Fibroblast of lung (primary cell): ENCODE data around the gene GPX2. TPM values are rescaled to one million over a fixed set of nuclear protein-coding genes. Genes with fewer than 3 reads are reported as not detected.

ENCODE experiments used
- DNase-seq, 2 donors: peaks; one replicate each; pipeline versions ENCODE4 v3.0.0 to v3.0.0-alpha.2; 2010; ENCODE audit warnings: low read depth in 2 of 2
- H2AFZ ChIP-seq: 2 replicates; pipeline ENCODE4 v1.5.1; 2012; ENCODE audit warnings: low read length, control low read depth, inconsistent platforms
- H3K27ac ChIP-seq: 2 replicates; pipeline ENCODE4 v1.5.1; 2011; ENCODE audit warnings: low read length, control low read depth; ENCODE audit not compliant: insufficient read depth
- H3K27me3 ChIP-seq: 2 replicates; pipeline ENCODE4 v1.5.1; 2011; ENCODE audit warnings: mild to moderate bottlenecking, low read length; ENCODE audit not compliant: control insufficient read depth, insufficient read depth
- H3K36me3 ChIP-seq: 2 replicates; pipeline ENCODE4 v1.5.1; 2011; ENCODE audit warnings: low read length; ENCODE audit not compliant: control insufficient read depth, insufficient read depth
- H3K4me1 ChIP-seq: 2 replicates; pipeline ENCODE4 v1.5.1; 2011; ENCODE audit warnings: low read length; ENCODE audit not compliant: control insufficient read depth, insufficient read depth; ENCODE audit errors: extremely low read depth
- H3K4me2 ChIP-seq: 2 replicates; pipeline ENCODE4 v1.5.1; 2011; ENCODE audit warnings: low read length, control low read depth; ENCODE audit not compliant: insufficient read depth; ENCODE audit errors: extremely low read depth
- H3K4me3 ChIP-seq, 4 experiments: fragments of 200-600 bp in 1 of 4; sonication (generic) in 1 of 4; replicated peaks in 1 of 4; 2 replicates each; pipeline ENCODE4 v1.5.1; 2011 to 2016; ENCODE audit warnings: low read length in 4 of 4, low read depth in 3 of 4, mild to moderate bottlenecking in 3 of 4, control low read depth in 2 of 4, inconsistent platforms in 1 of 4, mixed read lengths in 1 of 4; ENCODE audit not compliant: insufficient read depth in 1 of 4; ENCODE audit errors: control extremely low read depth in 1 of 4
- H3K79me2 ChIP-seq: 2 replicates; pipeline ENCODE4 v1.5.1; 2012; ENCODE audit warnings: mild to moderate bottlenecking, low read length, inconsistent platforms; ENCODE audit not compliant: control insufficient read depth, insufficient read depth
- H3K9ac ChIP-seq: 2 replicates; pipeline ENCODE4 v1.5.1; 2011; ENCODE audit warnings: mild to moderate bottlenecking, low read length, control low read depth; ENCODE audit not compliant: insufficient read depth
- H3K9me3 ChIP-seq: 2 replicates; pipeline ENCODE4 v1.5.1; 2012; ENCODE audit warnings: low read depth, low read length; ENCODE audit not compliant: control insufficient read depth, insufficient read depth
- H4K20me1 ChIP-seq: 2 replicates; pipeline ENCODE4 v1.5.1; 2011; ENCODE audit warnings: low read length; ENCODE audit not compliant: control insufficient read depth, insufficient read depth; ENCODE audit errors: extremely low read depth
- EZH2 ChIP-seq: IDR thresholded peaks from 2 replicates; pipeline ENCODE4 v1.5.1; 2012; ENCODE audit warnings: low read length, control low read depth, mild to moderate bottlenecking; ENCODE audit errors: missing control alignments
- polyA plus RNA-seq, 2 donors: library from polyadenylated mRNA; depleted of rRNA in 1 of 2; stranded (reverse) in 1 of 2; unstranded in 1 of 2; fragments of >200 nt; gene quantifications; 2 replicates each; pipeline ENCODE4 v1.2.1, GENCODE V29; 2011 to 2012; ENCODE audit warnings: missing spikeins in 1 of 2
- total RNA-seq: library from RNA; depleted of rRNA; stranded (reverse); fragments of >200 nt; gene quantifications from 2 replicates; pipeline ENCODE4 v1.2.1, GENCODE V29; 2014
- TF ChIP-seq, protein P1 (sequence below), 2 donors: IDR thresholded peaks in 1 of 2; conservative IDR thresholded peaks in 1 of 2; 1 replicate in 1 of 2; 2 replicates in 1 of 2; pipeline ENCODE4 v1.5.1; 2011 to 2012; ENCODE audit warnings: low read length in 2 of 2, control low read depth in 1 of 2, inconsistent platforms in 1 of 2, low read depth in 1 of 2, mild to moderate bottlenecking in 1 of 2

GPX2 gene
- total and polyA plus RNA-seq, 2 donors (not counting 1 experiment from before 2014, with no cell fraction given): not detected

DNA sequence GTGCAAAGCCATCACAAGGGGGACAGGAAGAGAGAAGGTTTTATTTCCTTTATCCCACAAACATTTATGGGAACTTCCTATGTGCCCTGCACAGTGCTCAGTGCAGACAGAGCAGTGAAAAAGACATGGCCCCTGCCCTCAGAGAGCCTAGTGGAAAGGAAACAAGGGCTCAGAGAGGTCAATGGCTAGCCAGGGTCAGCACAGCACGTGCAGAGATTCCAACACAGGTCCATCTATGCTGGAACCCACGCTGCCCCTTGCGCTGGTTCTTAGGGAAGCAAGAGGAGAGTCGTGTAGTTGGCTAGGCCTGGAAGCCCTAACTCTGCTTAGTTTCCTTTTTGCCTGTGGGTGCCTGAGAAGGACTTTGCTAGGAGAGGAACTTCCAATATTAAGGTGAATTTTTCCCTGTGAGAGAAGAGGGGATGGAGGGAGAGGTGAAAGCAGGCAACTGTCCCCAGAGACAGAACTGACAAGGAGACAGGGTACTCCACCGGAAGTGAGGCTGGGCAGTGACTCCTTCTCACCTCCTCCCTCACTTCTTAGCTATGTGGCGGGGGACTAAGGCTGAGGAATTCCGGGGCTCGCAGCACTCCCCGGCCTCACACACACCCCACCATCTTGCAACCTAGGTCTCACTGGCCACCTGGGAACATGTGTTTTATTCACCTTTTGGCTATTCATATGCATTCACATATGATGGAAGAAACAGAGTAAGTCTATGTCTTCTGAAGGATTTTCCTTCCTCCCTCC is 12.1 kb upstream of the GPX2 start:
- Histone ChIP-seq H3K9ac (no peak overlapping the region), H2AFZ (no peak overlapping the region), H3K27ac (no peak overlapping the region), H3K4me3 (no peak overlapping the region), H3K27me3 (no peaks in the 10 kb centered on the region), H3K79me2 (no peaks in the 10 kb centered on the region), H4K20me1 (peaks cover 1% of the 10 kb centered on the region), H3K4me1 (no peaks in the 10 kb centered on the region), H3K36me3 (no peaks in the 10 kb centered on the region), H3K4me2 (no peak overlapping the region), H3K9me3 (no peaks in the 10 kb centered on the region)
- no peak for DNase-seq
- no peak for TF ChIP-seq EZH2
- TF ChIP-seq, protein P1, sequence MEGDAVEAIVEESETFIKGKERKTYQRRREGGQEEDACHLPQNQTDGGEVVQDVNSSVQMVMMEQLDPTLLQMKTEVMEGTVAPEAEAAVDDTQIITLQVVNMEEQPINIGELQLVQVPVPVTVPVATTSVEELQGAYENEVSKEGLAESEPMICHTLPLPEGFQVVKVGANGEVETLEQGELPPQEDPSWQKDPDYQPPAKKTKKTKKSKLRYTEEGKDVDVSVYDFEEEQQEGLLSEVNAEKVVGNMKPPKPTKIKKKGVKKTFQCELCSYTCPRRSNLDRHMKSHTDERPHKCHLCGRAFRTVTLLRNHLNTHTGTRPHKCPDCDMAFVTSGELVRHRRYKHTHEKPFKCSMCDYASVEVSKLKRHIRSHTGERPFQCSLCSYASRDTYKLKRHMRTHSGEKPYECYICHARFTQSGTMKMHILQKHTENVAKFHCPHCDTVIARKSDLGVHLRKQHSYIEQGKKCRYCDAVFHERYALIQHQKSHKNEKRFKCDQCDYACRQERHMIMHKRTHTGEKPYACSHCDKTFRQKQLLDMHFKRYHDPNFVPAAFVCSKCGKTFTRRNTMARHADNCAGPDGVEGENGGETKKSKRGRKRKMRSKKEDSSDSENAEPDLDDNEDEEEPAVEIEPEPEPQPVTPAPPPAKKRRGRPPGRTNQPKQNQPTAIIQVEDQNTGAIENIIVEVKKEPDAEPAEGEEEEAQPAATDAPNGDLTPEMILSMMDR (conservative IDR thresholded peaks at IDR 0.05 in 1 of 2, IDR thresholded peaks at IDR 0.05 in 1 of 2; ENCODE audit: low read depth in 1 of 2, low read length in 2 of 2): no peak

DNA sequence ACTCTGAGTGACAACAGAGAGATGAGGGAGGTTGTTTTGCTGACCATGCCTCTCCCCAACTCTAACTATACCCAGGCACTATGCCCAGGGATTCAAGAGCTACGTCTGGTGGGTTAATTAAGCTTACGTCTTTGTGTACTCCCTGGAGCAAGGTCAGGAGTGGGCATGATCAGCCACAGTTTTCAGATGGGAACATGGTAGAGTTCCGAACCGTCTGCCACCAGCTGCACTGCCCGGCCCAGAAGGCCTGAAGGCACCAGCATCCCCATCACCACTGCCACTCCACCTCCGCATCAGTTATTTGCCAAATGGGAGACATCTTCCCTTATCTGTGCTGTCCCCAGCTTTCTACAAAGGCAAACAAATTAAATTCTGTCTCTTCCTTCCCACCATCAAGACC is 11.1 kb upstream of the GPX2 start:
- H3K79me2 ChIP-seq: no peaks in the 10 kb centered on the region
- no peak for TF ChIP-seq EZH2
- TF ChIP-seq, protein P1 (conservative IDR thresholded peaks at IDR 0.05 in 1 of 2, IDR thresholded peaks at IDR 0.05 in 1 of 2; ENCODE audit: low read depth in 1 of 2, low read length in 2 of 2): no peak
- H4K20me1 ChIP-seq: peaks cover 1% of the 10 kb centered on the region
- H3K9ac ChIP-seq: no peak overlapping the region
- no peaks in the 10 kb centered on the region for H3K27me3 ChIP-seq
- H3K9me3 ChIP-seq: no peaks in the 10 kb centered on the region
- no peaks in the 10 kb centered on the region for H3K36me3 ChIP-seq
- DNase-seq: no peak
- H3K4me1 ChIP-seq: no peaks in the 10 kb centered on the region
- no peak overlapping the region for H3K4me3 ChIP-seq
- no peak overlapping the region for H3K4me2 ChIP-seq
- no peak overlapping the region for H3K27ac ChIP-seq
- no peak overlapping the region for H2AFZ ChIP-seq

DNA sequence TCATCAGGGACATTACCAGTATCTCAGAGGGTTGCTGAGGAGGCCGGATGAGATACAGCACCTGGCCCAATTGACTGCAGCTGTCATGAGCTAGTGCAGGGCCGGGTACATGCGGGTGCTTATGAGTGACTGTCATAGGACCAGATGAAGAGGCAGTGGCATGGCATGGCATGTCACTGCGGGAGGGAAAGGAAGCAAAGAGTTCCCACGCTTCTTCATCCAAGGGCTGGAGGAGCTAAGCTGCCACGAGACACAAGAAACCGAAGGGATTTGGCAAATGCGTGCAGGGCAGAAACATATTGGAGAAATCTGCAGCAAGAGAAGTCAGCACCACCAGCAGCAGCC is 10.7 kb upstream of the GPX2 start:
- H3K4me1 ChIP-seq: no peaks in the 10 kb centered on the region
- no peak overlapping the region for H3K27ac ChIP-seq
- no peaks in the 10 kb centered on the region for H3K79me2 ChIP-seq
- H3K4me2 ChIP-seq: no peak overlapping the region
- no peak overlapping the region for H3K4me3 ChIP-seq
- no peaks in the 10 kb centered on the region for H3K36me3 ChIP-seq
- H3K9me3 ChIP-seq: no peaks in the 10 kb centered on the region
- DNase-seq: no peak
- H3K9ac ChIP-seq: no peak overlapping the region
- H4K20me1 ChIP-seq: peaks cover 1% of the 10 kb centered on the region
- no peak overlapping the region for H2AFZ ChIP-seq
- no peaks in the 10 kb centered on the region for H3K27me3 ChIP-seq
- TF ChIP-seq, protein P1 (conservative IDR thresholded peaks at IDR 0.05 in 1 of 2, IDR thresholded peaks at IDR 0.05 in 1 of 2; ENCODE audit: low read depth in 1 of 2, low read length in 2 of 2): no peak
- TF ChIP-seq EZH2: no peak
